Astrocyte of the spinal cord (primary cell): Measurements from ENCODE around the gene SLC51B.
"Not testable (repeated sequence)": the region's sequence is repeated elsewhere in the genome, so short reads cannot be mapped to it uniquely, and the experiment has no call there.

ENCODE experiments used
- DNase-seq: peaks from one replicate; pipeline ENCODE4 v3.0.0; 2011; ENCODE audit warnings: low read depth, low spot score
- H3K4me3 ChIP-seq: 2 replicates; pipeline ENCODE4 v1.5.1; 2011; ENCODE audit warnings: low read depth, mild to moderate bottlenecking, low read length, moderate library complexity
- in situ Hi-C: cut with HindIII; loops from 2 replicates; pipeline ENCODE4 v1.10.0; 2017; ENCODE audit warnings: low sequenced_read_pairs
- TF ChIP-seq, protein P1 (sequence below): IDR thresholded peaks from 2 replicates; pipeline ENCODE4 v1.5.1; 2012; ENCODE audit warnings: low read depth, mild to moderate bottlenecking, low read length, inconsistent platforms

SLC51B gene

DNA sequence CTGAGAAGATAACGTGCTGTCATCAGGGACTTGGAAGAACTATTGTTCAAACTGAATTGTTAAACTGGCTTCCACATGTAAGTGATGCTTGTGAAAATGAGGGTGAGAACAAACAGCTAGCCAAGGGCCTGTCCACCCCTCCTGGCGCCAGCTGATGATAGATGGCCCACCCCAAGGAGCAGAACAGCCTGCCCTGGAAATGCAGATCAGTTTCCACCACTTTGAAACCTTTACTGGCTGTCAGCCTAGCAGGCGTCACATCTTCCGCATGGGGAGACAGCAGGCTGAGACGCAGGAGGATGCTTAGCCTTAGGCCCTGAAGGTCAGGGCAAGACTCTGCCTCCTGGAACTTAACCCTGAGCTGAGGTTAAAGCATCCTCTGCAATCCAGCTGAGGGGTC lies 6.4 kb upstream of the SLC51B start:
- DNase-seq = no peak
- no peak overlapping the region for H3K4me3 ChIP-seq
- in situ Hi-C loops = no loop called here
- TF ChIP-seq, protein P1, sequence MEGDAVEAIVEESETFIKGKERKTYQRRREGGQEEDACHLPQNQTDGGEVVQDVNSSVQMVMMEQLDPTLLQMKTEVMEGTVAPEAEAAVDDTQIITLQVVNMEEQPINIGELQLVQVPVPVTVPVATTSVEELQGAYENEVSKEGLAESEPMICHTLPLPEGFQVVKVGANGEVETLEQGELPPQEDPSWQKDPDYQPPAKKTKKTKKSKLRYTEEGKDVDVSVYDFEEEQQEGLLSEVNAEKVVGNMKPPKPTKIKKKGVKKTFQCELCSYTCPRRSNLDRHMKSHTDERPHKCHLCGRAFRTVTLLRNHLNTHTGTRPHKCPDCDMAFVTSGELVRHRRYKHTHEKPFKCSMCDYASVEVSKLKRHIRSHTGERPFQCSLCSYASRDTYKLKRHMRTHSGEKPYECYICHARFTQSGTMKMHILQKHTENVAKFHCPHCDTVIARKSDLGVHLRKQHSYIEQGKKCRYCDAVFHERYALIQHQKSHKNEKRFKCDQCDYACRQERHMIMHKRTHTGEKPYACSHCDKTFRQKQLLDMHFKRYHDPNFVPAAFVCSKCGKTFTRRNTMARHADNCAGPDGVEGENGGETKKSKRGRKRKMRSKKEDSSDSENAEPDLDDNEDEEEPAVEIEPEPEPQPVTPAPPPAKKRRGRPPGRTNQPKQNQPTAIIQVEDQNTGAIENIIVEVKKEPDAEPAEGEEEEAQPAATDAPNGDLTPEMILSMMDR = no peak

DNA sequence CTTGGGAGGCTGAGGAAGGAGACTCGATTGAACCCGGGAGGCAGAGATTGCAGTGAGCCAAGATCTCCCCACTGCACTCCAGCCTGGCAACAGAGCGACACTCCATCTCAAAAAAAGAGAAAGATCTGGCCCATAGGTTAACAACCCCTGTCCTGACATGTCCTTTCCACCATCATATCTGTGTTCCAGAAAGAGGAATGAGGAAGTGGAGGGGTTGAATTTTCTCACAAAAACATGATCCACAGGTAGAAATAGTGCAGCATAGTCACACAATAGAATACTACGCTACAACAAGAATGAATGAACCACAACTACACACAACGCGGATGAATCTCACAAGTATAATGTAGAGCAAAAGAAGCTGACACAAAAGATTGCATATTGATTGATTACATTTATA lies 4.7 kb upstream of the SLC51B start:
- in situ Hi-C loops = no loop called here
- no peak for DNase-seq
- H3K4me3 ChIP-seq = no peak overlapping the region
- TF ChIP-seq, protein P1 = no peak

DNA sequence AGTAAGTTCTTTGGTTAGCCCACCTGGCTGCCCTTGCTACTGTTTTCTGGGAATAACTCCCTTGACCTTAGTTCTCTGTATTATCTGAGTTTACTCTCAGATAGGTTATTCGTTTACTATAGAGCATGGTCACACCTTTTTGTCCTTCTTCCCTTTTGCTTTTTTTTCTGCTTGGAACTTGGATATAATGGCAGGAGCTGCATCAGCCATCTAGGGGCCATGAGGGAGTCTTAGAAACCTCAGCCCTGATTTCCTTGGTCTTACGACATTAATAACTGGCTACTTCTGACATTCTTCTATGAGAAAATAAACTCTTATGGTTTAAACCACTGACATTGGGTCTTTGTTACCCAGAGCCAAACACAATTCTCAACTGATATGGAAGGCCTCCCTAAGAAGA lies 3.4 kb upstream of the SLC51B start:
- DNase-seq = no peak
- TF ChIP-seq, protein P1 = no peak
- in situ Hi-C loops = no loop called here

DNA sequence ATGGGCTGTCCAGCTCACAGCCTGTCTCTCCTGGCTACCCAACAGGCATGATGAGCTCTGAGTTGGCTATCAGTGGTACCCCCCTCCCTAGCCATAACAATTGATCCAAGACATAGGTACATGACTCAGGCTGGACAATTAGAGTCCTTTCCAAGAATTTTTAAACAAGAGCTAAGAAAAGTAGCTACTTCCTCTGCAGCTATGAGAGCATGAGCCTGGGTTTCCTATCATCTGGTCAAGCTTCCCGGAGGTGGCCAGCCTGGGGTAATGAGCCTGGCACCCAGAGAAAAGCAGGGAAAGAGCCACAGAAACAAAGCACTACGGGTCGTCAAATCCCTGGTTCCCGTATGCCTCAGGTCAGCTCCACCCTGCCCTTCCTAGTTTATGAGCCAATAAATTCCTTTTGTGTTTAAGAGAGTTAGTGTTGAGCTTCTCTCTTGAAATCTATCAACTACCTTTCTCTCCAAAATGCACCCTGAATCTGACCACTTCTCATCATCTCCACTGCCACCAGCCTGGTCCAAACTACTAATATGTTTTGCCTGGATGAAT lies 2.3 kb upstream of the SLC51B start:
- TF ChIP-seq, protein P1 = no peak
- DNase-seq = no peak
- in situ Hi-C loops = no loop called here
- no peak overlapping the region for H3K4me3 ChIP-seq

More for the DNA sequence above, 3.4 kb upstream of the SLC51B start:
- no peak overlapping the region for H3K4me3 ChIP-seq

DNA sequence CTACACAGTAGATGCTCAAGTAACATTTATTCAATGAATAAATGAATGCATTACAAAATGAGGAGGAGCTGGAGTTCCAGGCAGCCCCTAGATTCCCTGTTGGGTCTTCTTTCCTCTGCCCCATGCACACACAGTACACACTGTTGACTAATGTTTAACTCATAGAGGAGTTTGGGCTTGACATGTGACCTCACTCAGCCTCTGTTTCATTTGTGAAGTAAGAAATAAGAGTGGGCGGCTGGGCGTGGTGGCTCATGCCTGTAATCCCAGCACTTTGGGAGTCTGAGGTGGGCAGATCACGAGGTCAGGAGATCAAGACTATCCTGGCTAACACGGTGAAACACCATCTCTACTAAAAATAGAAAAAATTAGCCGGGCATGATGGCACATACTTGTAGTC lies 969 bp upstream of the SLC51B start:
- DNase-seq = peak; percentile 40
- in situ Hi-C loops, H3K4me3 ChIP-seq: not testable (repeated sequence)

DNA sequence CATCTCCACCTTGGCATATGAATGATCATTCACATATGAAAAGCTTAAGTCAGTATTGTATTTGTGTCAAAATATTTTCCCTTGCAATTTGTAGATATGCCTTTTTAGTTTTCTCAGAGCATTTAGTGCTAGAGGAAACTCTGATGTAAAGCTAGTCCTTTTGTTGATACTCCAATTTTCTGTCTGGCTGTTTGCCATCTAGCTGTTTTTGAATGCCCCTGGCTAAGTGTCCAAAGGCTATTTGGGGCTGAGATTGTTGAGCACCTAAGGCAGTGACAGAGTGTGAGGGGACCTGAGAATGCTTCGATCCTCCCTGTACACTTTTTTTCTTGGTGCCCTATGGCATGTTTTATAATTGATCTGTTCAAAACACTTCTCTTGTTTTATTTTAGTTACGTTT lies 3.1 kb downstream of the SLC51B start:
- no peak overlapping the region for H3K4me3 ChIP-seq
- TF ChIP-seq, protein P1 = no peak
- in situ Hi-C loops = no loop called here
- no peak for DNase-seq

DNA sequence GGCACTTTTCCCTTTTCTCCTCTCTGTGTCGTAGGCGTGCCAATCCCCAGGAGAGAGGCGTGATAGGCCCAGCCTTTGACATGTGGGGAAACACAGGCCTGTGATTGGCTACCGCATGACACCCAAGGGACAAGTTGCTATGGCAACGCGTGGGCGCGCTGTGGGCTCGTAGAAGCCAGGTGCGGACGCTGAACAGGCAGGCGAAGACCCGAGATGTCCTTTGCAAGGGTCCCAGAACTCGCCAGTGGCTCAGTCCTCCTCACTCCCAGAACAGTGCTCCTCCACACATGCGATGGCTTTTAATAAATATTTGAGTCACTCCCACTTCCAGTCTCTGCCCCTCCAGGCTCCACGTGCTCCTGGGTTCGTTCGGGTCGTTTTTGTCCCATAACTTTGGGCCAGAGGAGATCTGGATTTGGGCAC lies 4.2 kb downstream of the SLC51B start:
- in situ Hi-C loops = no loop called here
- peak overlapping the region; percentile 34 for H3K4me3 ChIP-seq
- peak; percentile 89 for DNase-seq
- TF ChIP-seq, protein P1 = no peak
